Gastrocnemius medialis (tissue), 4 donors: Measurements from ENCODE around the gene ATP13A1. TPM values are rescaled to one million over a fixed set of nuclear protein-coding genes. Genes with fewer than 3 reads are reported as not detected.
A peak's percentile ranks its signal among the peaks of the same experiment; 100 is the strongest.

Source experiments
- ATAC-seq, 2 donors: fragments of 150-250 bp; one replicate each; pipeline ENCODE4 v1.9.1; 2016
- DNase-seq, 2 donors: peaks; one replicate each; pipeline ENCODE4 v3.0.0-alpha.2; 2019
- H3K27ac ChIP-seq, 4 donors: fragments of 200-600 bp; sonication (generic); 1 replicate in 1 of 4; 2 replicates in 3 of 4; pipeline ENCODE4 v1.5.1; 2016 to 2018; ENCODE audit warnings: mild to moderate bottlenecking in 2 of 4, moderate library complexity in 1 of 4
- H3K27me3 ChIP-seq, 3 donors: fragments of 200-600 bp; sonication (generic) in 2 of 3; 1 replicate in 1 of 3; 2 replicates in 2 of 3; pipeline versions ENCODE4 v1.5.1 to v1.6.0; 2016 to 2019; ENCODE audit warnings: mild to moderate bottlenecking in 1 of 3, moderate library complexity in 1 of 3
- H3K36me3 ChIP-seq, 2 donors: fragments of 200-600 bp; sonication (generic) in 1 of 2; one replicate each; pipeline ENCODE4 v1.5.1; 2017 to 2018
- H3K4me1 ChIP-seq, 2 donors: fragments of 200-600 bp; sonication (generic) in 1 of 2; one replicate each; pipeline ENCODE4 v1.5.1; 2016 to 2017; ENCODE audit warnings: mild to moderate bottlenecking in 2 of 2
- H3K4me3 ChIP-seq, 4 donors: fragments of 200-600 bp; sonication (generic) in 3 of 4; 1 replicate in 1 of 4; 2 replicates in 3 of 4; pipeline ENCODE4 v1.5.1; 2016 to 2019; ENCODE audit warnings: mild to moderate bottlenecking in 2 of 4
- H3K9me3 ChIP-seq, 3 donors: fragments of 200-600 bp; sonication (generic) in 2 of 3; 1 replicate in 1 of 3; 2 replicates in 2 of 3; pipeline ENCODE4 v1.5.1; 2016 to 2019
- POLR2A ChIP-seq, 2 donors: fragments of 450-650 bp; IDR thresholded peaks; one replicate each; pipeline ENCODE4 v1.6.1; 2017; ENCODE audit warnings: antibody characterized with exemption in 2 of 2, mild to moderate bottlenecking in 2 of 2, moderate library complexity in 2 of 2
- in situ Hi-C, 4 donors: fragments of 200-750 bp; cut with MboI; loops; one replicate each; pipeline versions ENCODE4 v1.15.0 to v1.8.0; 2017; ENCODE audit warnings: low sequenced_read_pairs in 4 of 4
- intact Hi-C: fragments of 100-400 bp; cut with DNase I; formaldehyde crosslinking; loops from one replicate; pipeline ENCODE4 v1.15.1; 2023; ENCODE audit warnings: low total_unique reads
- total RNA-seq, 4 donors: library from RNA; depleted of rRNA; stranded (reverse); fragments of >200 nt; gene quantifications; one replicate each; pipeline versions ENCODE4 v1.1.0 to v1.2.3, GENCODE V29; 2016
- TF ChIP-seq, protein P1 (sequence below), 5 experiments: fragments of 450-650 bp in 3 of 5; fragments of 200-600 bp in 2 of 5; sonication (generic) in 2 of 5; IDR thresholded peaks in 4 of 5; conservative IDR thresholded peaks in 1 of 5; 1 replicate in 4 of 5; 2 replicates in 1 of 5; pipeline ENCODE4 v1.5.1; 2016 to 2019; ENCODE audit warnings: antibody characterized with exemption in 5 of 5, mild to moderate bottlenecking in 3 of 5, moderate library complexity in 3 of 5

ATP13A1 gene
- 100 to 1,000 TPM in 2 of 4 donors, 10 to 100 TPM in 2; 51.8 to 111 (median 82.8) TPM for total RNA-seq

DNA sequence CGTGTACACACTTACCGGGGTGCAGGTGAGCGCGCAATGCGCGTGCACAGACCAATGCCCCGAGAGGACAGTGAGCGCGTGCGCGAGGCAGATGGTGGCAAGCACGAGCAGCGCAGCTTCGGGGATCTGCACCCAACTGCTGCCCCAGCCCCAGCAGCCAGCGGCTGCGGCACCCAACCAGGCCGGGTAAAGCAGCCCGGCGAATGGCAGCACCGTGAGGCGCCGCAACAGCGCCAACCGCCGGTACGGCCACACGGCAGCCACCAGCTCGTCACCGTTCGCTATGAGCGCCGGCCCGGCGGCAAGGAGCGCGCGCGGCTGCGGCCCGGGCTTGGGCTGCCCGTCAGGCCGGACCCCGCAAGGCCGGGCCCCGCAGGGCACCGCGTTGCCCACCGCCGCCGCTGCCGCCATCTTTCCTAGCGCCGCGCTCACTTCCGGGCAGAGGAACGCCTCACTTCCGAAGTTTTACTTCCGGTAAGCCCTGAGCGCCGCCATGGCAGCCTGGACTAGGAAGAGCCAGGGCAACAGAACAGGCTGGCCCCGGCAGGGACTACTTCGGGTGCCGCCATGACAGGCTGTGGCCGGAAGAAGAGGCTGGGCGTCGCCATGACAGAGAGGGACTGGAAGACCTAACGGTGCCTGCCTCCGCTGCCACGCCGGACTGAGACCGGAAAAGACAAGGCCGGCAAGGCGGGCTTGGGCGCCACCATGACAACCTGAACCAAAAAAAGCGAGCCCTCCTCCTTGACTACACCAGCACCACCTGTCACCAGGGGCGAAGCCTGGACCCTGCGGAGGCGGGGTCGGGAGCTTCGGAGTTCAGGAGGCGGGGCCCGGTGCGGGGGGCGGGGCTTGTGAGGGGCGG, at the start of gene ATP13A1:
TSS of gene ATP13A1 (minus strand) at position 421 of the 865 bp plus-strand sequence. CDS start at position 411, 10 bp downstream.
- Histone ChIP-seq H3K4me3 (peak within 1 kb of the TSS; percentile 77 to 96 (median 94)), H3K27ac (peak within 1 kb of the TSS; percentile 93 to 99 (median 96)), H3K4me1 (peaks cover 10 to 25% of the 10 kb centered on the region in 2 donors), H3K27me3 (no peaks in the 10 kb centered on the region), H3K36me3 (peaks cover 0 to 10% of the 10 kb centered on the region in 2 donors), H3K9me3 (no peaks in the 10 kb centered on the region)
- in situ Hi-C loops, result loop anchor here in 1 of 4 donors (25.0 kb wide), 1 partner anchor 276 kb away; no protein-coding TSS in a partner anchor
- ATAC-seq (peak; percentile 93 to 98), DNase-seq (peak; percentile 95 to 96)
- TF ChIP-seq POLR2A (IDR thresholded peaks at IDR 0.05), result peak; percentile 41 to 59
- TF ChIP-seq, protein P1, sequence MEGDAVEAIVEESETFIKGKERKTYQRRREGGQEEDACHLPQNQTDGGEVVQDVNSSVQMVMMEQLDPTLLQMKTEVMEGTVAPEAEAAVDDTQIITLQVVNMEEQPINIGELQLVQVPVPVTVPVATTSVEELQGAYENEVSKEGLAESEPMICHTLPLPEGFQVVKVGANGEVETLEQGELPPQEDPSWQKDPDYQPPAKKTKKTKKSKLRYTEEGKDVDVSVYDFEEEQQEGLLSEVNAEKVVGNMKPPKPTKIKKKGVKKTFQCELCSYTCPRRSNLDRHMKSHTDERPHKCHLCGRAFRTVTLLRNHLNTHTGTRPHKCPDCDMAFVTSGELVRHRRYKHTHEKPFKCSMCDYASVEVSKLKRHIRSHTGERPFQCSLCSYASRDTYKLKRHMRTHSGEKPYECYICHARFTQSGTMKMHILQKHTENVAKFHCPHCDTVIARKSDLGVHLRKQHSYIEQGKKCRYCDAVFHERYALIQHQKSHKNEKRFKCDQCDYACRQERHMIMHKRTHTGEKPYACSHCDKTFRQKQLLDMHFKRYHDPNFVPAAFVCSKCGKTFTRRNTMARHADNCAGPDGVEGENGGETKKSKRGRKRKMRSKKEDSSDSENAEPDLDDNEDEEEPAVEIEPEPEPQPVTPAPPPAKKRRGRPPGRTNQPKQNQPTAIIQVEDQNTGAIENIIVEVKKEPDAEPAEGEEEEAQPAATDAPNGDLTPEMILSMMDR (IDR thresholded peaks at IDR 0.05 in 4 of 5, conservative IDR thresholded peaks at IDR 0.05 in 1 of 5), result peak in 1 of 5 experiments; percentile 44
- intact Hi-C loops, result loop anchor here (2.0 to 5.0 kb wide), 4 partner anchors 113 to 341 kb away; partner anchors contain the start of genes GATAD2A, MAU2, SUGP1 and ZNF506

DNA sequence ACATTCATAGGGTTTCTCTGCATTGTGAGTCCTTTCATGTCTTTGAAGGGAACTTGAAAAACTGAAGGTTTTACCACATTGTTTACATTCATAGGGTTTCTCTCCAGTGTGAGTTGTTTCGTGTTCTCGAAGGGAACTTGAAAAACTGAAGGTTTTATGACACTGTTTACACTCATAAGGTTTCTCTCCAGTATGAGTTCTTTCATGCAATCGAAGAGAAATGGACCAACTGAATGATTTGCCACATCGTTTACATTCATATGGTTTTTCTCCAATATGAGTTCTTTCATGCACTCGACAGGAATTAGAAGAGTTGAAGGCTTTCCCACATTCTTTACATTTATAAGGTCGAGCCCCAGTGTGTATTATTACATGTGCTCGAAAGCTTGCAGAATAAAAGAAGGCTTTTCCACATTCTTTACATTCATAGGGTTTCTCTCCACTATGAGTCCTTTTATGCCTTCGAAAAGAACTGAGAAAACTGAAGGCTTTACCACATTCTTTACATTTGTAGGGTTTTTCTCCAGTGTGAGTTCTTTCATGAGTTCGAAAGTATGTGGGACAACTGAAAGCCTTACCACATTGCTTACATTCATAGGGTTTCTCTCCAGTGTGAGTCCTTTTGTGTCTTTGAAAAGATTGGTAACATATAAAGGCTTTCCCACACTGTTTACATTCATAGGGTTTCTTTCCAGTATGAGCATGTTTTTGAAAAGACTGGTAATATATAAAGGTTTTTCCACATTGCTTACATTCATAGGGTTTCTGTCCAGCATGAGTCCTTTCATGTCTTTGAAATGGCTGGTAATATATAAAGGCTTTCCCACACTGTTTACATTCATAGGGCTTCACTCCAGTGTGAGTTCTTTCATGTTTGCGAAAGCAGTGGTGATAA, 48.7 kb upstream of the ATP13A1 start:
- Histone ChIP-seq H3K9me3 (peaks cover 18 to 94% (median 66%) of the 10 kb centered on the region in 3 donors), H3K36me3 (peaks cover 0 to 74% of the 10 kb centered on the region in 2 donors), H3K27ac (no peak overlapping the region), H3K4me1 (no peaks in the 10 kb centered on the region), H3K4me3 (peak overlapping the region in 1 of 4 donors; percentile 36), H3K27me3 (no peaks in the 10 kb centered on the region)
- TF ChIP-seq, protein P1 (IDR thresholded peaks at IDR 0.05 in 4 of 5, conservative IDR thresholded peaks at IDR 0.05 in 1 of 5), result no peak
- no peak for TF ChIP-seq POLR2A (IDR thresholded peaks at IDR 0.05)
- intact Hi-C loops (no loop called here), in situ Hi-C loops (no loop called here)
- no peak for ATAC-seq
- no peak for DNase-seq

- DNase-seq, result no peak
- no peak for ATAC-seq
Measured at GRCh38 chr19:19711306-19711933, 47.9 kb upstream of the ATP13A1 start.

More at GRCh38 chr19:19711306-19711933, 47.9 kb upstream of the ATP13A1 start:
- Histone ChIP-seq H3K27ac (no peak overlapping the region), H3K4me1 (no peaks in the 10 kb centered on the region), H3K4me3 (peak overlapping the region in 1 of 4 donors; percentile 36), H3K9me3 (peaks cover 18 to 91% (median 66%) of the 10 kb centered on the region in 3 donors), H3K27me3 (no peaks in the 10 kb centered on the region), H3K36me3 (peaks cover 0 to 68% of the 10 kb centered on the region in 2 donors)
- intact Hi-C loops, result no loop called here
- in situ Hi-C loops, result no loop called here
- no peak for TF ChIP-seq POLR2A (IDR thresholded peaks at IDR 0.05)
- TF ChIP-seq, protein P1 (IDR thresholded peaks at IDR 0.05 in 4 of 5, conservative IDR thresholded peaks at IDR 0.05 in 1 of 5), result no peak
